Central memory CD4-positive, alpha-beta T cell (primary cell): ENCODE results near the gene DNAAF3.
"Not testable (repeated sequence)": the region's sequence is repeated elsewhere in the genome, so short reads cannot be mapped to it uniquely, and the experiment has no call there.

ENCODE experiments used
- DNase-seq: peaks from one replicate; pipeline ENCODE4 v3.0.0; 2022
- total RNA-seq, 3 experiments: gene quantifications; one replicate each; lab custom pipeline; 2026; lab: John Stamatoyannopoulos, UW

The DNAAF3 gene
- total RNA-seq = 0.05 to 0.19 (median 0.07) reads per million in 3 experiments

DNA sequence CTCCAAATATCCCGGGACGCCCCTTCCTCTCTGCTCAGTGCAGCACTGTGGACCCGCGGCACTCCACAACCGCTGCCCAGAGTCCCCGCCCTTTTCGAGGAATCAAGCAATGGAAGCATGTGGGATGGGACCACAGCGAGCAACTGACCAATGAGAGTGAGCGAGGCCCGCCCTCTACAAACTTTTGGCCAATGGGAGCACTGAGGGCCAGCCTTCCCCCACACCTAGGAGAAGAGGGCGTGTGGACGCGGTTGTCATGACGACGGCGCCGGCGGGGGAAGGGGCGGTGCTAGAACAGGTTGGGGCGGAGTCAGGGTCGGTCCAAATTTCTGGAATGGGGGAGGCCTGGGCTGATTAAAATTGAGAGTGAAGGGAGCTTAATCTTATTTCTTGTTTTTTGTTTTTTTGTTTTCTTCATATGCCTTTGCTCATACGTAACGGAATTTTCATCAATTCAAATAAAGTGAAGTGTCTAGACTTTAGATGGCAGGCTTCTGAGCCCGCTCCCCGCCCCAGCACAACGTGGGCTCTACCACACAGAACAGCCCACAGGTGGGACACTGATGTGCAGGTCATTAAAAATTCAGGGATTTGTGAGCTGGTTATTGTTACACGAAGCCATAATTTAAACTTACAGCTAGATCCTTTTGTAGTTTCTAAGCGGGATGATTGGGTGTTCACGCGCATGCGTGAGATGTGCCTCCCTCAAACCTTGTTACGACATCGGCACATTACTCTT, at the start of gene DNAAF3:
TSS of gene DNAAF3 (minus strand) at position 84 of the 739 bp plus-strand sequence. CDS start 200 bp downstream, outside the sequence.
- peak; percentile 72 for DNase-seq

DNA sequence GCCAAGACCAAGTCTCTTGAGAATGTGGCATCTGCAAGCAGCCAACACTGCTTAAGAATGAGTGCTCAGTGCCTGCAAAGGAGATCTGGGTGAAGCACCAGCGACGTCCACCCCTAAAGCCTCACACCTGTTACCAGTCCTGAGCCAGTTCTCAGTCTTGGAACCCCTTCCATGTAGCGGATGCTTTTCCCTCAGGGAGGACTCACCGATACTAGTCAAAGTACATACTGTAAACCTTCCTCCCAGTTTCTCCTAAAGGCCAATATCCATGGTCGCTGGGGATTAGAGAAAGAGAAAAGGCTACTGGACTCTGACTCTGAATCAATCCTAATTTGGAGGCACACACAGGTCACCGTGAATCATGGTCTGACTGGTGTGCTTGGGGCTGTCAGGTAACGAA, 47.1 kb upstream of the DNAAF3 start:
- DNase-seq = no peak

DNA sequence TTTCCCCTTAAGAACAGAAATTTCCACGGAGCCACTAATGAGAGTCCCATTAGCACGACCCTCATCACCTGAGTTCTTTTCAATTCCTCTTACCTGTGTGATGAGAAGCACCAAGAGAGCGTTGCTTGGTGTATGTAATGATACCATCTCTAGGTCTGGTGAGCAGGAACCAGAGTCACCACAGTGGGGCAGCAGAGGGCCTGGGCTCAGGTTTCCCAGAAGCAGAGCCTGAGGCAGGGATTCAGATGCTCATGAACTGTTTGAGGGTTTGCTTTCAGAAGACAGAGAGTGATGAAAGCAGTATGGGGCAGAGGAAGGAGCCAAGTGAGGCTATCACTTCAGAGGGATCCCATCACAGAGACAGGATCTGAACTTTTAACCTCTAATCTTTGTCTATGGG, 46.0 kb upstream of the DNAAF3 start:
- DNase-seq = no peak

DNA sequence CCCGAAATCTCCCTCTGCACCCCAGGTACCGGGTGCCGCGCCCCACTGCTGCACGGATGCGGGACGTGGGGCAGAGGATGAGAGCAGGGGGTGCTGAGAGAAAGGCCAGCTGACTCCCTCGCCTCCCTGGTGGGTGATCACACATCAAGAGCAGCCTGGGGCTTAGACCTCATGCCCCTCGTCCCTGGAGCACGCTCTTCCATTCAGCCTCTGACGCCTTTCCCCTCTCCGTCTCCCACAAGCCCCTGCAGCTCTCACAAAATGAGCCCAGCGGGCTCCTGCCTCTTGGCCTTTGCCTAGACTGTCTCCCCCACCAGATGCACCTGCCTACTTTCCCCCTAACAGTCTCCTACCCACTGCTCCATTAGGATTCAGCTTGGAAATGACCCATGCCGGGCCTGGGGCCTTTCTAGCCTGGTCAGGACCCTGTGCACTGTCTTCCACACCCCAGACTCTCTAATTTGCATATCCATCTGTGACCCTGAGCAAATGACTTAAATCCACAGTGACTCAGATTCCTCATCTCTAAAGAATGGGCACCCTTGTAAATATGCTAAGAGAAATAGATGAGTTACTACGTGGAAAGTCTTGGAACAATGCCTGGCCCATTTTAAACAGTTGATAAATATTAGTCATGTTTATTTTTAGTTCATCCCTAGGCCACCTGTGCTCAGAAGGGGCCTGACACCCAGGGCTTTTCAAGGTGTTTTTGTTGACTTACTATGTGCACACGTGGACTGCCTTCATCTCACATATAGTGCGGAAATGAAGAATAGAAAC, 43.5 kb upstream of the DNAAF3 start:
- DNase-seq = no peak

DNA sequence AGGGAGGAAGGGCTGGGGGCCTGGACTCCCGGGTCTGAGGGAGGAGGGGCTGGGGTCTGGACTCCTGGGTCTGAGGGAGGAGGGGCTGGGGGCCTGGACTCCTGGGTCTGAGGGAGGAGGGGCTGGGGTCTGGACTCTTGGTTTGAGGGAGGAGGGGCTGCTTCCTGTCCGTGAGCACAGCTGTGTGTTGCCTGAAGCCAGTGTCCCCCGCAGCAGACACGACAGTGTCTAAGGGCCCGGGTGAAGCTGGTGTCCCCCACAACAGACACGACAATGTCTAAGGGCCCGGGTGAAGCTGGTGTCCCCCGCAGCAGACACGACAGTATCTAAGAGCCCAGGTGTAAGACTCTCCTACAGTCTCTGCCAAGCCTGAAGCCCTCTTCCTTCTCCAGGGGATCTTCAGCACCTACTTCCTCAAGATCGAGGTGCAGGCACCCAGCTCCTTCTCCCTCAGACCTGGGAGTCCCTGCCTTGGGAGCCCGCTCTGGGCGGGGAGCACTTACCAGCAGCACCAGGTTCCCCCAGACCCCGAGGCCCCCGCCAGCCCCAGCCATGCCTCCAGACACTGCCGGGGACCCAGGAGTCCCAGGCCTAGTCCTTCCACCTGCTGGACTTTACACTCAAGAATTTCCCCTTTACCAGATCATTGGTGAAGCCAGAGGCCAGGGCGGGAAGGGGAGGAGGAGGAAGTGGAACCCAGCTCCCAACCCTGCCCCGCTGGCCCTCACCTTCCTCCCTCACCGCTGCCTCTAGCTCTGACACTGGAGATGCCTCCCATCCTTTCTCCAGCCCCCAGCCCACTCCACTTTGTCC, 42.7 kb upstream of the DNAAF3 start, which contains the start of gene PTPRH:
TSS of gene PTPRH (minus strand) at position 622 of the 813 bp plus-strand sequence. CDS start at position 554, 68 bp downstream.
- DNase-seq = no peak

DNA sequence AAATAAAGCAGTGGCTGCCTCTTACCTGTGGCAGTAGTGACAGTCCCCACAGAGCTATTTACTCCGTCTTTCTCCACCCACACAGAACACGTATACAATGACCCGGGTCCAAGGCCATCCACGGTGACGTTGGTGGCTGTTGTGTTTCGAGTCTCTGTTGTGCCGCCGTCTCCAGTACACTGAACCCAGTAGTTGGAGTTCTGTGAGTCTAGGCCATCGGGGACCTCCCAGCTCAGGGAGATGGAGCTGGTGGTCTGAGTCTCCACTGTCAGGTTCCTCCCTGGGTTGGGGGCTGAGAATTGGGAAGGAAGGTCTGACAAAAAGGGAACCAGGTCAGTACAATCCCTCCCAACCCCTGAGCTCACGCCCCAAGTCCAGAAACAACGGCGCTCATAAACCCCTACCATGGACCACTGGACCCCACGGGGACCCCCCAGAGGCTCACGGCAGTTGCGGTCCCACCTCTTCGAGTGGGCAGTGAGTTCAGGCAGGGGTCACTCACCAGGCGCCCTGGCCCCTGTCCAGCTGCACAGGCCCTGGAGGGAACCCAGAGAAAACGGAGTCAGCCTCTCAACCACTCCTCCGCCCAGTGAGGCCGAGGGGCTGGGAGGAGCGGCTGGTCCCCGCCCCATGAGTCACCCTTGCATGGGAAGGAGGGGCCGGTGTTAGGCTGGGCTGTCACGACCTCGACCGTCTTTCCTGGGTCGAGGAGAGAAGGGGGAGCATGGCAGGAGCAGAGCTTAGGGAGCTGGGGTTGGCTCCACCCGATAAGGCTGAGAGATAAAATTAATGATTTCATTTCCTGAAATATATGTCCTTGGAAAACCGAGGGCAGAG, 40.5 kb upstream of the DNAAF3 start:
- DNase-seq = no peak

DNA sequence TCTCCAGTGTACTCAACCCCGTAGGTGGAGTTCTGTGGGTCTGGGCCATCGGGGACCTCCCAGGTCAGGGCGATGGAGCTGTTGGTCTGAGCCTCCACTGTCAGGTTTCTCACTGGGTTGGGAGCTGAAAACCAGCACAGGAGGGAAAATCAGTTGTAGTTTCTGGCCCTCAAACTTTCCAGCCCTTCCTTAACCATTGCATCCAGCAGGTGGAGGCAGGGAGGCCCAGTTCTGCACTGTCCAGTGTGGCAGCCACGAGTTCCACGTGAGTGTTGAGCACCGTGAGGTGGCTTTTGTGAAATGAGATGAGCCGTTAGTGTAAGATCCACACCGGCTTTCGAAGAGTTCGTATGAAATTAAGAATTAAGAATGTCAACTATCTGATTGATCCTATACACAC, 35.8 kb upstream of the DNAAF3 start:
- not testable (repeated sequence) for DNase-seq

DNA sequence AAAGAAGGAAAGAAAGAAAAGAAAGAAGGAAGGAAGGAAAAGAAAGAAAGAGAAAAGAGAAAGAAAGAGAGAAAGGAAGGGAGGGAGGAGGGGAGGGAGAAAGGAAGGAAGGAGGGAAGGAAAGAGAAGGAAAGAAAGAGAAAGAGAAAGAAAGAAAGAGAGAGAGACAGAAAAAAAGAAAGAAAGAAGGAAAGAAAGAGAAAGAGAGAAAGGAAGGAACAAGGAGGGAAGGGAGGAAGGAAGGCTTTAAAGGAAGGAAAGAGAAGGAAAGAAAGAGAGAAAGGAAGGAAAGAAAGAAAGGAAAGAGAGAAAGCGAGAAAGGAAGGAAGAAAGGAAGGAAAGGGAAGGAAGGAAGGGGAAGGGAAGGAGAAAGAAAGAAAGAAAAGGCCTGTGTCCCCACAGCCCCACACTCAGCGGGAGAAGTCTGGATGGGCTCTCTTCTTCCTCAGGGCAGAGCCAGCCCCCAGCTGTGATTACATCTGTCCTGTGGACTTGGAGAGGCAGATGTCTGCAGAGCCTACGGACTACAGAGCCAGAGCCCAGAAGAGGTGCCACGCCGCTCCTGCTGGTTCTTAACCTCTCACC, 33.3 kb upstream of the DNAAF3 start:
- no peak for DNase-seq

DNA sequence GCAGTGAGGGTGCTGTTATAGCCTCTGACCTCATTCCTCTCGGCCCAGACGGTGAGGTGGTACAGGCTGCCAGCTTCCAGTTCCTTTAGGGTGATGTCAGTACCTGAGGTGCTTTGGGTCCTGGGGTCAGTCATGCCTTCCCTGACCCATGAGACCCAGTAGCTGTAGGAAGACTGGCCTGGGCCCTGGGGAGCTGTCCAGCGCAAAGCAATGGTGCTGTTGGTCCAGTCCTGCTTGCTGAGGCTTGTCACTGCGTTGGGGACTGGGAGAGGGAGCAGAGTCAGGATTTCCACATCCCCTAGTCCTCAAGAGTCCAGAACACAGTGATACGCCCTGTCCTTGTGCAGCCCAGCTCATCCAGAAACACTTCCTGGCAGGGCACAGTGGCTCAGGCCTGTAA, 32.2 kb upstream of the DNAAF3 start:
- no peak for DNase-seq

DNA sequence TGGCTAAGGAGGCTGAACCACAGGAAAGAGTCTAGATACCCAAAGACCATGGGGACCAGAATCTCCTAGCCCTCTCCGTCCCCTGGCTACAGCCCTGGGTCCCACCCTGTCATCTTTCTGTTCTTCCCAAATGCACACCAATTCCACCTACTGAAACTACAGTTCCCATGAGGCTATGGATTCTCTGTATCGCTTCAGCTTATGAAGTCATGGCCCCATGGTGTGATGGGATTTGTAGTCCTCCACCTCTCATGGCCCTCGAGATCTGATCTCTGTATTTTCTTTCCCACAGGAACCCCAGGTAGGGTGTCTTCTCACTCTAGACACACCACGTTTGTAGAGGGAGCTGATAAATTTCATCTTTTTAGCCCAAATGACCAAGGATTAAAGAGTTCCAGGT, 31.1 kb upstream of the DNAAF3 start:
- no peak for DNase-seq

DNA sequence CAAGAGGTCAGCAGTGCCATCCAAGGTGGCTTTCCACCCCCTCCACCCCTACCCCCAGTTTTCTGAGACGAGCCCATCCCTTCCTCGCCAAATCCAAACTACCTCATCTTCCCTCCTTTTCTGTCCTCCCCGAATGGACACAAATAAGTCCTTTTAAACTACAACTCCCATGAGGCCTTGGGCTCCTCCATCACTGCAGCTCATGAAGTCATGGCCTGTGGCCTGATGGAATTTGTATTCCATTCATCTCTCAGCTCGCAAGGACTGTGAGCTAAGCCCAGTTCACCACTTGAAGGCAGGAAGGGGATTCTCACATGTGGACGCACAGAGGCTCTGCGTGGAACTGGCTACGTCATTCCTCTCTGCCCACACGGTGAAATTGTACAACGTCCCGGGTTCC, 30.4 kb upstream of the DNAAF3 start:
- DNase-seq = no peak

DNA sequence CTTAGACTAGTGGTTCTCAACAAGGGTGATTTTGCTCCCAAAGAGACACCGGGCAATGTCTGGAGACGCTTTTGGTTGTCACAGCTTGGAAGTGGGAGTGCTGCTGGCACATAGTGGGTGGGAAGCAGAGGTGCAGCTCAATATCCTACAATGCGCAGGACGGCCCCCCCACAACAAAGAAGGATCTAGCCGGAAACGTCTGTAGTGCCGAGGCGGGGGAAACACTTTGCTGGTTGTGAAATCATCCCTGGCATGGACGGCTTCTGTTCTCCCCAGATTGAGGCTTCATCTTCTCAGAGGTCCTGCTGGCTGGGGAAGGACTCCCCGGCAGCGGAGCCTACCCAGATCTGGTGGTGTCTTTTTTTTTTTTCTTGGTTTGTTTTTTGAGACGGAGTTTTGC, 27.1 kb upstream of the DNAAF3 start:
- no peak for DNase-seq

DNA sequence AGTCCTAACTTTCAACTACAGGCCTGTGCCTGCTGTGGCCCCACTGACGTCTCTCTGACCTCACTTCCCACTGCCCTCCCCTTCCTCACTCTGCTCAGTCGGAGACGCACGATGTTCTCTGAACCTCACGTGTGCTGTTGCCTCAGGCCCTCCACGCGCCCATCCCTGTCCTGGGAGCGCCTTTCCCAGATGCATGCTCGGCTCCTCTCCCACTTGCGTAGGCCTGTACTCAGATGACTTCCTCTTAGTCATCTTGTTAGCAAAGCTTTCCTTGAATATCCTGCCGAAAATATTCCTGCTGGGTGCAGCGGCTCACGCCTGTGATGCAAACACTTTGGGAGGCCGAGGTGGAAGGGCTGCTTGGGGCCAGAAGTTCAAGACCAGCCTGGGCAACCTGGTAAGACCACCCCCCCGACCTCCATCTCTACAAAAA, 23.0 kb upstream of the DNAAF3 start:
- DNase-seq = no peak

DNA sequence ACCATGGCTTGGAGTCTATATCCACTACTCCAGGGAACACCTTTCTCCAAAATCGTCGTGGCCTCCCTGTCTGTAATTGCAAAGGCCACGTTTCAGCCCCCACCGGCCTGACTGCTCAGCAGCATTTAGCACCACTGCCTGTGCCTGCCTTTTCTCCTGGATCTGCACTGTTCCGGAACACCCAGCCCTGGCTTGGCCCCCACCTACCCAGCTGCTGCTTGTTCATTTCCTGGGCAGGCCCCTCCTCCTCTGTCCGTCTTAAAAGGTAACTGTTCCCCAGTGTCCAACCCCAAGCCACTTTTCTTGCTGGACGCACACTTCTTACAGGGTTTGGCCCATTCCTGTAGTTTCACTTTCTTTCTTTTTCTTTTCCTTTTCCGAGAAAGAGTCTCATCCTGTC, 22.2 kb upstream of the DNAAF3 start:
- no peak for DNase-seq

DNA sequence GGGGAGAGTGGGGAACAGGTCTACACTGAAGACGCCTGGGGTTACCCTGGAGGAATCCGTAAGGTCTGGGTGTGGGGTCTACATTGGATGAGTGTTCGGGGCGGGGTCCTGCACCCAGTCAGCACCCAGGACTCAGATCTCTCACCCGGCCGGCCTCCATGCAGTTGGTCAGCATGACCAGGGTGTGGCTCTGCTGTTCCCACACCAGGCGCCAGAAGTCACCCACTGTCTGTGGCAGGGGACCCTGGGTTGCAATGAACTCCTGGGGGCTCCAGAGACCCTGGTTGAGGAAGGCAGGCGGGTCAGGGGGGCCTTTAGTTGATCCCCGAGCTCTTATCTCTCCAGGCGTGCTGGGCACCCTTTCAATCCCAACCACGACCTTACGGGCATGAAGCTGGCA, 19.7 kb upstream of the DNAAF3 start:
- no peak for DNase-seq

DNA sequence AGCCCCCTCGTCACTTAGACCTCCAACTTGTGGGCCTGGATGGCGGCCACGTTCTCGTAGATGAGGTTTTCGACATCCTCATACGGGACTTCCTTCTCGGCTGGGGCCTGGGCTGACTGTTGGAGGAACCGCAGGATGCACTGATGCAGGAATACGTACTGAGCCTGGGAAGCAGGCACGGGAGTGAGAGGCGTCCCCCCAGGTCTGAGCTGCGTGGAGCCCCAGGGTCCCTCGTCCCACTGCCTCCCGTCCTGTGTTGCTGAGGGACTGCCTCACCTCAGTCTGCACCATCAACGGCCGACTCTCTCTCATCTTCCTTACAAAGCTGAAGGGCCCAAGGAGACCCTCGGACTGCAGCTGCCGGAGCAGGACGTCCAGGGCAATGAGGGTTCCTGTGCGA, 15.3 kb upstream of the DNAAF3 start:
- DNase-seq = no peak

DNA sequence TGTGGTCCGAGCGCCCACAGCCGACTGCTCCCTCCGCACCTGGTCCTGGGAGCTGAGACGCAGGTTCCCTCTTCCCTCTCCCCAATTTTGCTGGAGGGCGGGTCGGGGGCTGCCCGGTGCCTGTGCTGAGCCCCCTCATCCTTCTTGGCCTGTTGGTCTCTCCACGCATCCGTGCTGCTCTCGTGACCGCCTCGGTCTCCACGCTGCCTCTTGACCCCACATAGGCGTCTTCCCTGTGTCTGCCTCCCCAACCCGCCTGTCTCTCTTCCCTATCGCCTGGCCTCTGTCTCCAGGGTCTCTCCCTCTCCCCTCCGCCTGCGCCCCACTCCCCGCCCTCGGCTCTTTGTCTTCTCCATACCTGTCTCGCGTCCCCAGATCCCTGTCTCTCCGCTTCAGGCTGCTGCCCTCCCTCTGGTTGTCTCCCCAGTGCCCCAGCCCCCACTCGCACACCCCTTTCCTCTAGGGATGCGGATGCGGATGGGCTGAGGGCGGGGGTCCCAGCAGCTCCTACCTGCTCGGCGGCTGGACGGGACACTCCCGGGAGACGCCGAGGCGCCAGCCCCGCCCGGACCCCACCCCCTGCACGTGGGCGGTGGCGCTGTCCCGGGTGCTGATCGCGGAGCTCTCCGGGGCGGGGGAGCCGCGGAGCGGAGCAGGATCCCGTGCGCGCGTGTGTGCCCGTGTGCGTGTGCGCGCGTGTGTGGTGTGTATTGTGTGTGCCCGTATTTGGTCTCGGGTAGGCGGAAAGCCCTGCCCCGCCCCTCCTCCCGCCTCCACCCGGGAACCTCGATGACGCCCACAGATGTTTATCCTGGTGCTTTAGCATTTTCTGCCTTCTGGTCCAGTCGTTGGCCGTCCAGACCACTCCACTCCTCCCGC, 13.4 kb upstream of the DNAAF3 start, which contains the start of gene SYT5:
TSS of gene SYT5 (minus strand) at position 684 of the 879 bp plus-strand sequence. CDS start 1,248 bp downstream, outside the sequence.
- peak; percentile 54 for DNase-seq

DNA sequence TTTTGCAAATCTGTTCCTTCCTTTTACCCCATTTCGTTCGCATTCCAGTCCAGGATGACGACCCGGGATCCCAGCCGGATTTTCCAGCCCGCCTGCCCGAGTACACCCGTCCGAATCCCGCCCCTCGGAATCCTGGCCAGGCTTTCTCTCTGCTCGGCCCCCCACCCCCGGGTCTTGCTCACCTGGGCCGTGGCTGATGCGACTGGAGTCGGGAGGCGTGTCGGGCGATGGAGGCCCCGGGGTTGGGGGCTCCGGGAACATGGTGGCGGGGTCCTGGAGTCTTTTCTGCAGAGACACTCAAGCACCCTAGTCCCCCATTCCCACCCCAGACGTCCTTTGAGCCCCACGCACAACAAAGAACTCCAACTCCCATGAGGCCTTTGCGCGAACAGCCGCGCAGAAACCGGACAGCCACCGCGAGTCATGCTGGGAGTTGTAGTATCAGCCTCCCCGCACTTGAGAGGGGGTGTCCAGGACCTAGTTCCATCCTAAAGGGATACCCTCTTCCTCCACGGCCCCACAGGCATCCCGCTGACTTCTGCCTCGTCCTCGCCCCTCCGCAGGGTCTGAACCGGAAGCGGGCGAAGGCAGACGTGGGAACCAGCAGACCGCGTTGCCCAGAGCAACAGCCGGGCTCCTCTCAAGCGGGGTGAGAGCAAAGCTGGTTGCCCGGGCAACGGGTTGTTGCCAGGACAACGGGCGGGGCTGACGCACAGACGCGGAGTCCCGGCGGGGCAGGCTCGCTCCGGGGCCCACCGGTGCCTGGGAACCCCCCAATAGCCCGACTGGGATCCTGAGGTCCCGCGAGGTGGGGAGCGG, 12.6 kb upstream of the DNAAF3 start:
- peak; percentile 95 for DNase-seq

DNA sequence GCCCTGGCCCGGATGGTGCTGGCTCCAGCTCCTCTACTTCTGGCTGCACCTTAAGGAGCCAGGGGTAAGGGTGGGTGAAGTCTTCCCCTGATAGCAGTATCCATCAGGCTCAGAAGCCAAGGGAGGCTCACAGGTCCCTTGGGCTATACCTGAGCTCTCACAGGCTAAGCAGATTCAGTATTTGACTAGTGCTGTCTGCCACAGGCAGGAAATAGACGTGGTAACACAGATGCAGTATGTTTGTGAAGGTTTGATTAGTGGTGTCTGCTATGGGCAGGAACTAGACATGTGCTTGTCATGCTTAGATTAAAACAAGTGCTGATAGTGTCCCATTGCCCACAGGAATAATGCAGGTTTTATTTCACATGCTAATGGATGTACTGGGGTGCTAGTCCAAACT, 9.7 kb upstream of the DNAAF3 start:
- DNase-seq = no peak
